NCI-H2196 treated with DMSO at 0.1 percent for 48 hours (cell line): ENCODE data around the gene LYST.
A peak's percentile ranks its signal among the peaks of the same experiment; 100 is the strongest.

Experiments
- DNase-seq: peaks from one replicate; lab custom pipeline; 2025; ENCODE audit not compliant: unreplicated experiment; lab: John Stamatoyannopoulos, UW

The LYST gene

DNA sequence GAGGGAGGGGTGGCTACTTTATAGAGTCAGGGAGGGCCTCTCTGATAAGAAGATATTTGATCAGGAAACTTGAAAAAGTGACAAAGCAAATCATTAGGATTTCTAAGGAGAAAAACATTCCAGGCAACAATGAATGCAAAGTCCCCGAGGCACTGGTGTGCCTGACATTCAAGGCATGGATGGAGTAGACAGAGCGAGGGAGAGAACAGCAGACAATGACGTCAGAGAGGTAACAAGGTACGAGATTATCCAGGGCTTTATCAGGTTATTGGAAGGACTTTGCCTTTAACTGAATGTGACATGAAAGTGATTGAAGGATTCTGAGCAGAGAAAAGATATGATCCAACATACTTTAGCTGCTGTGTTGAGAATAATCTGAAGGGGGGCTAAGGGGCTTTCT, 144.7 kb downstream of the LYST start:
- DNase-seq: no peak

DNA sequence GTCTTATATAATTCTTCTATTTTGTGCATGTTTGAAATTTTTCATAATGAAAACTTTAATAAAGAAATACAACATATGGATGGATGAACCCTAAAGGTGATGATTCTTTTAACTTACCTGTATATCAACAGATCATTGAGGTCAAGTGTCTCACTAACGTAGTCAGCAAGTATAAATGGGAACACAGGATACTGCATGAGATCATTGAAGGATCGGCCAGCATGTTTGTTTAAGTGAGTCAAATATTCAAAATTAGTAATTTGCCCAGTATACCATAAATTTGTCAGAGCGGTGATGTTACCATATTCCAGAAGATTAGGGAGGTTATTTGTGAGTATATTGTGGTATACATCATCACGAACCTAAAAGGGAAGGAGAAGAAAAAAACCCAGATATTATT, 146.2 kb downstream of the LYST start:
- no peak for DNase-seq

DNA sequence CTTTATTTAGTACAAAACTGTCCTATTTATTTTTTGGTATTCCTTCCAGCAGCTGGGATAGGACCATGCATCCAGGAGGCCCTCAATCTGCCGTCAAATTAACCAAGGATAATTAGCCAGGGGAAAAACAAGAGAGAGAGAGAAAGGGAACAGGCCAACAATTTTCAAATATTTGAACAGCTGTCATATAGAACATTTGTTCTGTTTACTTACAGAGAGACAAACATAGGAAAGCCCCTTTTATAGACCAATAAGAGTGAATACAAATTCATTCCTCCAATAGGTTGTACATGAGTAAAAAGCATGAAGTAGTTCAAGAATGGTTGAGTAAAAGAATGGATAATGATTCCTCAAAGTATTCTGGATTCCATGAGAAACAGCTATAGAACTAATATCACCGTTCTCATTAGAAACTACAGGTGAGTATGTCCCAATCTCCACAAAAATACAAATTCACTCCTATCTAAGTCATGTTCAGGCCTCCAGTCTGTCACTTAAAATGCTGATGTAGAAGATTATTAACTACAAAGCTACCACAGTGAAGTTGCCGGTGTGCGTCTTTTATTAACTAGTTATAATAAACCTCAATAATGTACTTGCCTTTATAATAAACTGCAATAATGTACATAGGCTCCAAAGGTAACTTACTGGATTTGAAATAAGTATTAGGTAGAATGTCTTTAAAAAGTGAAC, 152.4 kb downstream of the LYST start:
- peak; percentile 3 for DNase-seq

DNA sequence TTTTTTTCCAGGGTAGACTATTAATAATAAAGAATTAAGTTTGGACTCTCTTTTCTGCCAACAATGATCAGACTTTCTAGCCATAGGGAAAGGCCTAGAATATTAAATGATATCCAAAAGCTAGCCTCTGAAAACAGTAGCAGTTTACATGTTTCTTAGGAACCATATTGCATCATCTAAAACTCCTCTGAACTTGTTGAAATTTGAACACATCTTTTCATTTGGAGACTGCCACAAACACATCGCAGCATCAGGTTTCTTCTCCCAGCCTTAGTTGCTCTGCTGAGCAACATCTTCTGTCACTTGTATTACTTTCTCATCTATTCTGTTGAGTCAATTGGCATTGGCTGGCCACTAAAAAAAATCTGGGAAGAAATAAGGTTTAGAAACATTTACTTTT, 153.9 kb downstream of the LYST start:
- no peak for DNase-seq

GRCh38 chr1:235710687-235711086, 156.0 kb downstream of the LYST start:
- no peak for DNase-seq

DNA sequence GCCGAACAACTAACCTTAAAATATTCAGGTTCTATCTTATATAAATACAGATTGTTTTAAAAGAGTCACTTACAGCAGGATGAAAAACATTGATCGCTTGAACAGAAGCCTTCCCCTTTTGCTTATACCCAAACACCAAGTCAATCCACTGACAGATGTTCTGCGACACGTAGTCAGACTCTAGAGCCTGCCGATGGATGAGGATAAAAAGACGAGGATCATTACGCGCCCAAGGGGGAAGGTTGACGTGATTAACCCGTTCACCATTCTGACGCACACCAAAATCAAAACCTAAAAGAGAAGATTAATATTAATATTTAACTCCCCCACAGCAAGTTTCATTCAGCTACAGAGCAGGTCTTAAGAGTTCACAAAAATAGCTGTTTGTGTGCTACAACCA, 157.7 kb downstream of the LYST start:
- DNase-seq: no peak

DNA sequence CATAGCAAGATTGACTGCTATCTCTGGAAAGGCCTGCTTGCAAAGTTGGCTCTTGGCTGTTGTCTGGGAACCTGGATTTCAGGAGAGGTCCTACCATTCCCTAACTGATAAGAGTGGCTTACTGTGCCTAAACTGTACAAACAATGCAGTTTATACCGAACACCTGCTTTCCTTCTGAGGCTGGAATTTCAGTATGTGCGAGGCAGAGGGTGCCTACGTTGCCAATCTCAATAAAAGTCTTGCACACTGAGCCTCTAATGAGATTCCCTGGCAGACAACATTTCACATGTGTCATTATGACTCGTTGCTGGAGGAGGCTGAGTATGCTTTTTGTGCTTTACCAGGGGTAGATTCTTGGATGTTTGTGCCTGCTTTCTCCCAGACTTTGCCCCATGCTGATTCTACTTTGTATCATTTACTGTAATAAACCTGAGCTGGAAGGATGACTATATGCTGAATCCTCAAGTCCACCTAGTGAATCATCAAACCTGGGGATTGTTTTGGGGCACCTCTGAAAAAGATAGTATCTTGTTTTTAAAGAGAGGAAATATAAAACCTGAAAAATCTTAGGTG, 158.2 kb downstream of the LYST start:
- DNase-seq: no peak

- no peak for DNase-seq
Measured at GRCh38 chr1:235703506-235703905, 163.2 kb downstream of the LYST start.

DNA sequence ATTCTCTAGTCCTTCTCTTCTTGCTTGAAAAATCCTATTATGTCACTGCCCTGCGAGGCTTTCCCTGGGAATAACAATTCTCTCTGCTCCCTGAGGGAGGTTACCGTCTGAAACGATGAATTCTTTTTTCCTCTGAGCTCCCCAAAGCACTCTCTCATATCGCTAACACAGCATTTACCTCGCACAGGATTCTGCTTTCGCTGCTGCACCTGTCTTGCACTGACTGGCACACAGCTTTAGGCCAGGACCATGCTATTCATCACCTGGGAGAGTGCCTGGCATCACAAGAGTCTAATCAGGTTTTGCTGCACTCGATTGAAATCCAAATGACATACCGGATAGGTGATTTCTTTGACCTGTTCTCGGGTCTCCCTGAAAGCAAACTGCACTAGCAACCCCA, 164.3 kb downstream of the LYST start:
- DNase-seq: no peak

DNA sequence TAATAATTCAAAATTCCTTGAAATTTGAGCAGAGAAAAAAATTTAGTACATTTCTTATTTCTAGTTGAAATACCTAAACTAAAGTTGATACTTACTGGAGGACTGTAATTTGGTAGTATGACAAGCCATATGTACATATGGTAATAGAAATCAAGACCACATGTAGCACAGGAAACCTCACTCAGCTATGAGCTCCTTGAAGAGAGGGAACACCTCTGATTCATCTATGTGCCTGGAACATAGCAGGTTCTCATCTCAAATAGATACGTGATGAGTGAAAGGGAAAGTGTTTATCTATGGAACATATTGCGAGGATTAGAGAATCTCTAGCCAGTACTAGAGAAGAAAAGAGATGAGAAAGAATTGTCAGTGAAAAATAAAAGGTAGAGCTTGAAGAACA, 169.2 kb downstream of the LYST start:
- no peak for DNase-seq

GRCh38 chr1:235689356-235689755, 177.3 kb downstream of the LYST start:
- DNase-seq: no peak

GRCh38 chr1:235688096-235688495, 178.6 kb downstream of the LYST start:
- DNase-seq: no peak

- no peak for DNase-seq
Measured at GRCh38 chr1:235683653-235684052, 183.1 kb downstream of the LYST start.

- no peak for DNase-seq
Measured at GRCh38 chr1:235682216-235682615, 184.5 kb downstream of the LYST start.

DNA sequence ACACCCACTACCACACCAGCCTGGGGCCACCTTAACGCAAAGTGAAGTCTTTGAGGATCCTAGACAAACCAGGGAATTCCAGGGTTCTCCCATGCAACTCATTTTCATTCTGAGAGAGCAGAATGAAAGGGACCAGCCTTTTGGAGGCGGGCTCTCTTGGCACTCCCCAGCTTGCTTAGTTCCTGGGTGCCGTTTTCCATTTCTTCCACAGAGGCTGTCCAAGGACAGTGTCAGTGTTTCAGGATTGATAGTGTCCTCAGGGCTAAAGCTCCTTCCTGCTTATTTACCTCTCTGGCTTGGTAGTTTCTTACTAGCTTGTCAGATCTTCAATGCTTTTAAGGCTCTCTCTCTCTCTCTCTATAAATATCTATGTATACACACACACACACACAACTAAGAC, 187.1 kb downstream of the LYST start:
- DNase-seq: no peak

DNA sequence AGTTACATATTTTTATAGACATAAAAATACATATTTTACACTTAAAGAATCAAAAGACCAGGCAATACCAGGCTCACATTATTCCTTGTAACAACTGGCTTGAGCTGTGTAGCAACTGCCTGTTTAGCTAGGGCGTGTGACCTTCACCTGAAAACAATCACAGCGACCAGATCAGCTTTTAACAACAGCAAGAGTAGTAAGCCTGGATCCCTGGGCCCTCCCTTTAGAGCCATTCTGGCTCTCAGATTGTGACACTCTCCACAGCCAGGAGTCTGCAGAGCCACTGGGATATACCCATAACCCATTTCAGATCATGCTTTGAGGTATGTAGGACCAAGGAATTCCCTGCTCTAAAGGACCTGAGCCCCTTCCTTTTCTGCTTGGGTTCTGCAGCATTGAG, 187.7 kb downstream of the LYST start:
- no peak for DNase-seq

GRCh38 chr1:235675152-235675890, 191.4 kb downstream of the LYST start:
- no peak for DNase-seq

DNA sequence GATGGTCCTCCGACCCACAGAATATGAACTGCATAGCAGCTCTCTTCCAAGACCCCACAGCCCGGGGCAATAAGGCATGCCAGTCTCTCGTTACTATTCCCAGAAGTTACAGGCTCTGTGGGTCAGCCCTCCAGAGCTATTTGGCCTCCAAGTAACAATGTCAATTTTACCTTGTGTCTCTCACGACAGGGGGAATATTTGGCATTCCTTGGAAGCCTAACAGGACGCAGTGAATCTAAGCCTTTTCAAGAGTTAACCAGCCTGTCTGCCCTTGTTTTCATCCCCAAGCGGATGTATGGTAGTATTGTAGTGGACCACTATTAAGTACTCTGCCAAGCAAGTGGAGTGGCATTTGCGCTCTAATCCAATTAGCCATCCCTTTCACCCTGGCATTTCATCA, 192.7 kb downstream of the LYST start:
- no peak for DNase-seq

DNA sequence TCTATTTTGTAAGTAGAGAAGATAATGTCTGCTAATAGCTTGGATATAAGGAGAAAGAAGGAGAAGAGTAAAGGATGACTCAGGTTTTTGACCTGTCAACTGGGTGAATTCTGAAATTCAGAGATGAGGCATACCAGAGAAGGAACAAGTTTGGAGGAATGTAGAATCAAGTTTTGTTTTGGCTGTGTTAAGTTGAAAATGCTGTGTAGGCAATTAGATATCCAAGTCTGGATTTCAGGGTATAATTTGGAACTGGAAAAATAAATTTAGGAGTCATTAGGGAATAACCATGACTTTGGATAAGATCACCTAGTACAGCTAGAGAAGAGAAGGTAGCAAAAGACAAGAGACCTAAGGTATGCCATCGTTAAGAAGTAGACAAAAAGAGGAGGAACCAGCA, 194.7 kb downstream of the LYST start:
- no peak for DNase-seq

GRCh38 chr1:235670157-235670776, 196.4 kb downstream of the LYST start:
- no peak for DNase-seq

DNA sequence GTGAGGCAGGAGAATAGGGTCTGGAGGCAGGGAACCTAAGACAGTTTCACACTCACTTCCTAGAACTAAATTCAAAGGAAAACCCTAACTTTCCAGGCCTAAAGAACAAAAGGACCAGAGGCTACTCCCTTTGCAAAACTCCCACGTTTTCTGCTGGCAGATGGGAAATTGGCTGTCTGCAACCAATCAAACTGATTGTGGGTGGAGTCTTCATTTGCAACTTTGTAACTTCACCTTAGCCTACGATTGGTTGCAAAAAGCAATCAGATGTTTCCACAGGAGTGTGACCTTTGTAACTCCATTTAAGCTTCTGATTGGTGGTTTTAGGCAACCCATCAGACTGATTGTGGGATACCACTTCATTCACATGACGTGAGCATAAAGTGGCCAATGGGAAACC, 197.4 kb downstream of the LYST start:
- DNase-seq: no peak

DNA sequence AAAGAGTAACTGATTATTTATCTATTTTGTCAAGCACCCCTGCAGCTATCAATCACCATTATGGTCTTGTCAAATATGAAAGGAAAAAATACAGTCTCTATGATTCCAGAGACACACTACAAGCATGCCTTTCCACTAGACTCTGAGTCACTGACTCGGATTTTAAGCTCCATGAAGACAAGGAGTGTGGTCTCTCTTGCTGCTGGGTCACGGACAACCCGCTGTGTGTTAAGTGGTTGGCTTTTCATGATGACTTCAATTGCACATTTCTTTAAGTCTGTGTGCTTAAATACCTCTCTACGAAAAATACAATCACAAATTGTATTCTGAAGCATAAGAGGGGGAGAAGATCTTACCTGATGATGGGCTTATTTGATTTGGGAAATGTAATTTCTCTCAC, 203.1 kb downstream of the LYST start:
- no peak for DNase-seq
